OCI-M1 (cell line): Measurements from ENCODE around the gene CTU2.

Experiments
- DNase-seq: peaks from one replicate; lab custom pipeline; 2025; lab: John Stamatoyannopoulos, UW

CTU2 gene

GRCh38 chr16:88761143-88761534, 54.8 kb downstream of the CTU2 start:
- no peak for DNase-seq

- no peak for DNase-seq
These were observed 55.5 kb downstream of the CTU2 start for GRCh38 chr16:88761830-88762229.

GRCh38 chr16:88762258-88762870, 56.1 kb downstream of the CTU2 start:
- DNase-seq: no peak

- DNase-seq: no peak
These were observed 56.6 kb downstream of the CTU2 start for GRCh38 chr16:88762941-88763340.

- DNase-seq: no peak
These were observed 57.3 kb downstream of the CTU2 start for GRCh38 chr16:88763502-88764053.

- no peak for DNase-seq
These were observed 57.8 kb downstream of the CTU2 start for GRCh38 chr16:88764080-88764479.

- no peak for DNase-seq
These were observed 58.6 kb downstream of the CTU2 start for GRCh38 chr16:88764913-88765349.
